HL-60 (cell line): ENCODE results near the gene RNF32.

ENCODE experiments used
- CTCF ChIP-seq: IDR thresholded peaks from one replicate; pipeline ENCODE4 v1.5.1; 2011; ENCODE audit warnings: low read length, control low read depth, inconsistent platforms; ENCODE audit not compliant: insufficient read depth
- REST ChIP-seq: IDR thresholded peaks from 2 replicates; pipeline ENCODE4 v1.6.1; 2012; ENCODE audit warnings: low read depth; ENCODE audit not compliant: insufficient replicate concordance

GRCh38 chr7:156675721-156676120, 35.1 kb downstream of the RNF32 start:
- no peak for TF ChIP-seq CTCF
- no peak for TF ChIP-seq REST
